Keratinocyte (primary cell): ENCODE measurements around the gene POLE.

ENCODE experiments used
- EZH2 ChIP-seq: IDR thresholded peaks from one replicate; pipeline ENCODE4 v1.6.1; 2012; ENCODE audit warnings: inconsistent platforms, mild to moderate bottlenecking, low read length, moderate library complexity
- TF ChIP-seq, protein P1 (sequence below), 3 experiments: IDR thresholded peaks in 1 of 3; conservative IDR thresholded peaks in 1 of 3; optimal IDR thresholded peaks in 1 of 3; 2 replicates in 2 of 3; 3 replicates in 1 of 3; pipeline versions ENCODE3 to v1.5.1; 2011; ENCODE audit warnings: low read length in 3 of 3, mild to moderate bottlenecking in 3 of 3, moderate library complexity in 2 of 3, control low read depth in 1 of 3, inconsistent platforms in 1 of 3; ENCODE audit not compliant: insufficient read depth in 2 of 3; ENCODE audit errors: extremely low read depth in 1 of 3

DNA sequence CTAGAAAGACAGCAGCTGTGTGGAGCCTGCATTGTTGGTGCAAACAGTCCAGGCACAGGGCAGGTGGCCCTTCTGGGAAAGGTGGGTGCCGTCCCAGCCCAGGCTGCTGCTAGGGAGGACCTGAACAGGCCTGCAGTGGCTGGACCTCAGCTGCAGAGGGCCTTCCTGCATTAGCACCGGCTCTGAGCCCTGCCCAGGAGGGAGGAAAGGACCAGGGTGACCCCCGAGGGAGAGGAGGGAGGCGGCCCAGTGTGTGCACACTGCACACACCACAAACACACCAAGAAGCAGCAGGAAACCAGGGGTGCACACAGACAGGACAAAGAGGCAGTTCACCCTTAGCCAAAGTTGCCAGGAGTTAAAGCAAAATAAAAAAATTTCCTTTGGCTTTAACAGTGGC lies 15.5 kb upstream of the POLE start:
- TF ChIP-seq, protein P1, sequence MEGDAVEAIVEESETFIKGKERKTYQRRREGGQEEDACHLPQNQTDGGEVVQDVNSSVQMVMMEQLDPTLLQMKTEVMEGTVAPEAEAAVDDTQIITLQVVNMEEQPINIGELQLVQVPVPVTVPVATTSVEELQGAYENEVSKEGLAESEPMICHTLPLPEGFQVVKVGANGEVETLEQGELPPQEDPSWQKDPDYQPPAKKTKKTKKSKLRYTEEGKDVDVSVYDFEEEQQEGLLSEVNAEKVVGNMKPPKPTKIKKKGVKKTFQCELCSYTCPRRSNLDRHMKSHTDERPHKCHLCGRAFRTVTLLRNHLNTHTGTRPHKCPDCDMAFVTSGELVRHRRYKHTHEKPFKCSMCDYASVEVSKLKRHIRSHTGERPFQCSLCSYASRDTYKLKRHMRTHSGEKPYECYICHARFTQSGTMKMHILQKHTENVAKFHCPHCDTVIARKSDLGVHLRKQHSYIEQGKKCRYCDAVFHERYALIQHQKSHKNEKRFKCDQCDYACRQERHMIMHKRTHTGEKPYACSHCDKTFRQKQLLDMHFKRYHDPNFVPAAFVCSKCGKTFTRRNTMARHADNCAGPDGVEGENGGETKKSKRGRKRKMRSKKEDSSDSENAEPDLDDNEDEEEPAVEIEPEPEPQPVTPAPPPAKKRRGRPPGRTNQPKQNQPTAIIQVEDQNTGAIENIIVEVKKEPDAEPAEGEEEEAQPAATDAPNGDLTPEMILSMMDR (optimal IDR thresholded peaks at IDR 0.05 in 1 of 3, IDR thresholded peaks at IDR 0.05 in 1 of 3, conservative IDR thresholded peaks at IDR 0.05 in 1 of 3; ENCODE audit: extremely low read depth in 1 of 3, insufficient read depth in 2 of 3, low read length in 3 of 3): no peak
- no peak for TF ChIP-seq EZH2
